Nephron progenitor cell (in vitro differentiated cells): ENCODE results near the gene FAM216B.

Experiments used
- DNase-seq: peaks from one replicate; pipeline ENCODE4 v3.0.0; 2021
- H3K27ac Mint-ChIP-seq: 2 replicates; pipeline ENCODE4 v1.8.0; 2021; ENCODE audit warnings: mild to moderate bottlenecking, moderate library complexity, mixed read lengths
- H3K27me3 Mint-ChIP-seq: 2 replicates; pipeline ENCODE4 v1.8.0; 2021; ENCODE audit warnings: mild to moderate bottlenecking, low read depth, mixed read lengths; ENCODE audit not compliant: poor library complexity
- H3K36me3 Mint-ChIP-seq: 2 replicates; pipeline ENCODE4 v1.8.0; 2021; ENCODE audit warnings: low read depth, mixed read lengths
- H3K4me1 Mint-ChIP-seq: 2 replicates; pipeline ENCODE4 v1.8.0; 2021; ENCODE audit warnings: mixed read lengths
- H3K4me3 Mint-ChIP-seq: 2 replicates; pipeline ENCODE4 v1.8.0; 2021; ENCODE audit warnings: mild to moderate bottlenecking, moderate library complexity, mixed read lengths
- H3K9me3 Mint-ChIP-seq: 2 replicates; pipeline ENCODE4 v1.8.0; 2021; ENCODE audit warnings: mild to moderate bottlenecking, moderate library complexity, mixed read lengths
- CTCF ChIP-seq: fragments of 200-600 bp; sonication (generic); IDR thresholded peaks from 2 replicates; pipeline ENCODE4 v1.5.0; 2021; ENCODE audit warnings: antibody characterized with exemption

Gene FAM216B

GRCh38 chr13:42741914-42742313, 39.5 kb upstream of the FAM216B start:
- peaks cover 13% of the 10 kb centered on the region for H3K9me3 Mint-ChIP-seq
- no peak overlapping the region for H3K4me3 Mint-ChIP-seq
- peaks cover 13% of the 10 kb centered on the region for H3K4me1 Mint-ChIP-seq
- no peaks in the 10 kb centered on the region for H3K36me3 Mint-ChIP-seq
- TF ChIP-seq CTCF = no peak
- DNase-seq = no peak
- H3K27me3 Mint-ChIP-seq = peaks cover 7% of the 10 kb centered on the region
- H3K27ac Mint-ChIP-seq = no peak overlapping the region

DNA sequence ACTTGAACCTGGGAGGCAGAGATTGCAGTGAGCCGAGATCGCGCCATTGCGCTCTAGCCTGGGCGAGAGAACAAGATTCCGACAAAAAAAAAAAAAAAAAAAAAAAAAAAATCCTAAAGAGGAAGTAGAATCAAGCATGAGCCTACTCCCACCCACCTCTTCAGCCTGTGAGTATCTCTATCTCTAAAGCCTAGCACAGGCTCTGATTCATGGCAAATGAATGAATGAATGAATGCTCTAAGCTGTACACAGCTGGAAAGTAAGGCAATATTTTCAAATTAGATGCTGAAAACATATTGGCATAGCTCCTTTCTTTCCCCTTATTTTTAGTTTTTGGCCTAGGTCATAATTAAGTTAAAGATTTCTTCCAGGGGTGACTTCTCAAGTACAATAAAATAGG, 35.7 kb upstream of the FAM216B start:
- H3K27ac Mint-ChIP-seq = no peak overlapping the region
- no peak overlapping the region for H3K4me3 Mint-ChIP-seq
- peaks cover 13% of the 10 kb centered on the region for H3K9me3 Mint-ChIP-seq
- no peaks in the 10 kb centered on the region for H3K36me3 Mint-ChIP-seq
- TF ChIP-seq CTCF = no peak
- peaks cover 10% of the 10 kb centered on the region for H3K27me3 Mint-ChIP-seq
- no peak for DNase-seq
- H3K4me1 Mint-ChIP-seq = peaks cover 28% of the 10 kb centered on the region

DNA sequence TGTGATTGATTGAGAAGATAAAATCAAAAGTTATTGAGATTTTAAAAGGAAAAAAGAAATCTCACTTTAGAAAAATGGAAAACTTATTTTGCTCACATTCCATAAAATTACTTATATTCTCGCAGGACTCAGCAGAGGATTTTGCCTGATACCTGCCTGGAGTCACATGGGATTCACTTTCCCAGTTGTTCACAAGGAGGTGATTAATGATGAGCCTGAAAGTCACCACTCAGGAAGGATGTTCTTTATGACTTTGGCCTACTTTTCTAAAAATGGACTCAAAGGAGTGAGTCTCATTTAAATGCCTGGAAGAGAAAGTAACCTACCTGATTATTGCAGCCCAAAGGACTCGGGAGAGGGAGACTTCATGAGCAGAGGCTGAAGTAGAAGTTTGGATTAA, 34.5 kb upstream of the FAM216B start:
- Mint-ChIP-seq H3K27me3 (peaks cover 10% of the 10 kb centered on the region), H3K27ac (peak overlapping the region; percentile 74), H3K4me1 (peaks cover 33% of the 10 kb centered on the region), H3K4me3 (peak overlapping the region; percentile 34), H3K36me3 (no peaks in the 10 kb centered on the region), H3K9me3 (peaks cover 13% of the 10 kb centered on the region)
- DNase-seq = no peak
- no peak for TF ChIP-seq CTCF

DNA sequence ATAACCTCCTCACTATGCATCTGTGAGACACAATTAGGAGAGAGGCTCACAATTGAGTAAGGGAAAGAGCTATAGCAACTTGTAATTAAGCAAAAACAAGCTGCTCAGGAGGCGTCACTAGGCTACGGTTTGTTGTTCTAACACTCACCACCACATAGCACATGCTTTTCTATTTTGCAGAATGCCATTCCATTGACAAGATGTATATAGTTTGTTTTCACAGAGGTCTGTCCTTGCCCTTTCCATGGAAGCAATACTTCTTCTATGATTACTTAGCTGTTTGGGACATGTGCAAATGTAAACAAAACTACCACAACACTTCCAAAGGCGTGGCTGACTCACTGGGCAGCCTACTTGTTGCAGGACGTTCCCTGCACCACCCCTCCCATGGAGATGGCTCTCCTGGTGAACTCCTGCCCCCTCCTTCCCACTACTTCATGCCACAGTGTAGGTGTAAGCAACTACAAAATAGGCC, 33.9 kb upstream of the FAM216B start:
- H3K9me3 Mint-ChIP-seq = peaks cover 13% of the 10 kb centered on the region
- TF ChIP-seq CTCF = no peak
- no peaks in the 10 kb centered on the region for H3K36me3 Mint-ChIP-seq
- peaks cover 10% of the 10 kb centered on the region for H3K27me3 Mint-ChIP-seq
- peak overlapping the region; percentile 74 for H3K27ac Mint-ChIP-seq
- no peak for DNase-seq
- peaks cover 33% of the 10 kb centered on the region for H3K4me1 Mint-ChIP-seq
- peak overlapping the region; percentile 34 for H3K4me3 Mint-ChIP-seq

- no peak overlapping the region for H3K4me3 Mint-ChIP-seq
- TF ChIP-seq CTCF = no peak
- no peak for DNase-seq
- no peaks in the 10 kb centered on the region for H3K36me3 Mint-ChIP-seq
- H3K27ac Mint-ChIP-seq = no peak overlapping the region
- H3K27me3 Mint-ChIP-seq = peaks cover 2% of the 10 kb centered on the region
- H3K4me1 Mint-ChIP-seq = peaks cover 60% of the 10 kb centered on the region
- H3K9me3 Mint-ChIP-seq = no peaks in the 10 kb centered on the region
These were observed 30.6 kb upstream of the FAM216B start for GRCh38 chr13:42750794-42751193.

DNA sequence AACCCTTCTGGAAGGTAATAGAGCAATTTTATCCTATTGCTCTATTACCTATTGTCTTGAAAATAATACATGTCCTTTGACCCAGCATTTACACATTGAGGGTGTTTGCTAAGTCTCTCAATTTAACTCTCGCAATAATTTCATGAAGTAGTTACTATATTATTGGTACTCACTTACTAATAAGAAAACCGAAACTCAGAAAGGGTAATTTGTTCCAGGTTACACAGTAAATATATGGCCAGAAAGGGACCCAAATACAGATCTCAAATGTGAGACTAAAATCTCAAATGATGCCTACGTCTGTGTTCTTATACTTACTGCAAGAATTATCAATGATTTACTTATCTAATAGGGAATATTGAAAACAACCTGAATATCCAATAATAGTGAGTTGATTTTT, 29.7 kb upstream of the FAM216B start:
- no peaks in the 10 kb centered on the region for H3K9me3 Mint-ChIP-seq
- H3K27ac Mint-ChIP-seq = no peak overlapping the region
- peaks cover 52% of the 10 kb centered on the region for H3K4me1 Mint-ChIP-seq
- TF ChIP-seq CTCF = no peak
- DNase-seq = no peak
- peaks cover 2% of the 10 kb centered on the region for H3K27me3 Mint-ChIP-seq
- no peaks in the 10 kb centered on the region for H3K36me3 Mint-ChIP-seq
- H3K4me3 Mint-ChIP-seq = no peak overlapping the region
